Skeletal muscle tissue (tissue), 4 donors: ENCODE data around the gene TRIM38. TPM values are rescaled to one million over a fixed set of nuclear protein-coding genes. Genes with fewer than 3 reads are reported as not detected.
"Not testable (repeated sequence)": the region's sequence is repeated elsewhere in the genome, so short reads cannot be mapped to it uniquely, and the experiment has no call there.

Source experiments
- H3K27ac ChIP-seq: one replicate; pipeline ENCODE4 v1.7.0; 2013; ENCODE audit warnings: mild to moderate bottlenecking, low read depth, low read length, inconsistent platforms
- H3K27me3 ChIP-seq, 3 donors: one replicate each; pipeline ENCODE4 v1.7.0; 2013; ENCODE audit warnings: low read length in 3 of 3; ENCODE audit not compliant: control insufficient read depth in 3 of 3, insufficient read depth in 3 of 3
- H3K36me3 ChIP-seq, 3 donors: one replicate each; pipeline ENCODE4 v1.7.0; 2013; ENCODE audit warnings: low read length in 3 of 3; ENCODE audit not compliant: control insufficient read depth in 3 of 3, insufficient read depth in 3 of 3
- H3K4me1 ChIP-seq, 3 donors: one replicate each; pipeline ENCODE4 v1.7.0; 2013; ENCODE audit warnings: low read length in 3 of 3, mild to moderate bottlenecking in 3 of 3; ENCODE audit not compliant: control insufficient read depth in 3 of 3, insufficient read depth in 3 of 3
- H3K4me3 ChIP-seq, 3 donors: one replicate each; pipeline ENCODE4 v1.7.0; 2013; ENCODE audit warnings: low read length in 3 of 3
- H3K9ac ChIP-seq, 3 donors: one replicate each; pipeline ENCODE4 v1.7.0; 2013; ENCODE audit warnings: low read length in 3 of 3, mild to moderate bottlenecking in 3 of 3, moderate library complexity in 2 of 3, low read depth in 1 of 3
- H3K9me3 ChIP-seq, 3 donors: one replicate each; pipeline ENCODE4 v1.7.0; 2013; ENCODE audit warnings: low read length in 3 of 3; ENCODE audit not compliant: control insufficient read depth in 3 of 3
- total RNA-seq: library from RNA; depleted of rRNA; stranded (reverse); fragments of >200 nt; gene quantifications from one replicate; pipeline ENCODE4 v1.2.3, GENCODE V29; 2014
- donor health status: Osteomylitis.

Gene TRIM38
- total RNA-seq, 1 donor from 2014 or later, result 5.2 TPM

- no peaks in the 10 kb centered on the region for H3K27me3 ChIP-seq
- H3K4me1 ChIP-seq, result no peaks in the 10 kb centered on the region
- H3K9me3 ChIP-seq, result no peaks in the 10 kb centered on the region
- H3K9ac ChIP-seq, result no peak overlapping the region
- no peaks in the 10 kb centered on the region for H3K36me3 ChIP-seq
- H3K4me3 ChIP-seq, result no peak overlapping the region
- H3K27ac ChIP-seq, result no peak overlapping the region
Measured at GRCh38 chr6:25927178-25927577, 35.4 kb upstream of the TRIM38 start.

DNA sequence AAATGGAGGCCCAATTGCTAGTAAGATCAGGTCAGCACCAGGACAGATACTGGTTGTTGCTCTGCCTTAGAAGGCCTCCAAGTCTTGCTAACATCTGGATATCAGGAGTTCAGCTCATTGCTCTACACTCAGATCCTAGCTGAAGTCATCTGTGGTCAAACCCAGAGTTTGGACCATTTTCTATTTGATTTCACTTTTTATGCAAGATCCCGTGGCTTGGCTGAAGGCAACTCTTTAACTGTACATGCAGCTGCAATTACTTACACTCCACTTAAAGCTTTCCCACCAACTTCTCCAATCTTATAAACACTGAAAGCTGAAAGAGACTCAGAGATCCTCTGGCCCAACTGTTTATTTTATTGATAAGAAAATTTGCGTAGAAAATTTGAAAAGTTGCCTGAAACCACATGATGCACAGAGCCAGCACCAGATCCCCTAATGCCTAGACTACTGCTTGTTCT is 34.8 kb upstream of the TRIM38 start:
- no peaks in the 10 kb centered on the region for H3K27me3 ChIP-seq
- H3K4me3 ChIP-seq, result no peak overlapping the region
- no peaks in the 10 kb centered on the region for H3K36me3 ChIP-seq
- no peaks in the 10 kb centered on the region for H3K4me1 ChIP-seq
- H3K9ac ChIP-seq, result no peak overlapping the region
- no peak overlapping the region for H3K27ac ChIP-seq
- no peaks in the 10 kb centered on the region for H3K9me3 ChIP-seq

DNA sequence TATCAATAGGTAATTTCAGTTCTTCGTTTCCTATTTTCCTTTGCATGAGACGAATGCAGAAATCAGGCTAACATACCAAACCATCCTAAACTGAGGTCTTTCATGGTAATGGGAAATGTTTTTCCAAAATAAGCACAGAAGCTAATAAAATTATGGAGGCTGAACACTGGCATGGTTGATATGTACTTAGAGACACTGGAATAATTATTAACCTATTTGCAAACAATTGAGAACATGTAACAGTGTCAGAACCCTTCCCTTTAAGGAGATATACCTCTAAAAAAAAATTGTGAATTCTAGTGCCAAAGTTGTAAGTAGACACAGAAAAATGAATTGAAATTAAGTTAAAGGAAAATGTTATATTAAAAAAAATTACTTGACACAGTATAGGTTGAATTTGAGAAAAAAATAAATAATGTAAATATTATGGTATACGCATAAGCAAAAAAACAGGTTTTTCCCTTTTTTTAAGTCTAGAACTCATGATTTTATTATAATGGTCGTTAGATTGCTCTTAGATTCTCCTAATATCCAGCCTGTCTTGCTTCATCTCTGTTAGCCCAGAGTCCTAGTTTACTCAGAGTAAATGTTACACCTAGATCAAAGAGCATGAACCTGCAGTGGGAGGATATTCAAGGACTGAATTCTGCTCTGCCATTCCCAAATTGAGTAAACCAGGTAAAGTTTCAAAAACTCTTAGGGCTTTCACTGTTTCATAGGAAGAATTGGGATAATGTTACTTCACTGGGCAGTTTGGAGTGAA is 33.9 kb upstream of the TRIM38 start:
- H3K9me3 ChIP-seq, result no peaks in the 10 kb centered on the region
- H3K27ac ChIP-seq, result no peak overlapping the region
- H3K4me1 ChIP-seq, result no peaks in the 10 kb centered on the region
- H3K9ac ChIP-seq, result no peak overlapping the region
- no peaks in the 10 kb centered on the region for H3K27me3 ChIP-seq
- no peak overlapping the region for H3K4me3 ChIP-seq
- no peaks in the 10 kb centered on the region for H3K36me3 ChIP-seq

- not testable (repeated sequence) for H3K27ac ChIP-seq, H3K9me3 ChIP-seq, H3K36me3 ChIP-seq, H3K4me1 ChIP-seq, H3K4me3 ChIP-seq, H3K9ac ChIP-seq, H3K27me3 ChIP-seq
Measured at GRCh38 chr6:25929785-25930184, 32.8 kb upstream of the TRIM38 start.

GRCh38 chr6:25930532-25931410 is 31.8 kb upstream of the TRIM38 start, which contains the start of gene SLC17A2:
SLC17A2 (minus strand) TSS chr6:25930691; CDS start chr6:25925796, 4,895 bp downstream.
- Histone ChIP-seq H3K4me3 (no peak within 1 kb of the TSS), H3K9ac (no peak within 1 kb of the TSS), H3K27ac (no peak within 1 kb of the TSS), H3K9me3 (no peaks in the 10 kb centered on the region), H3K27me3 (no peaks in the 10 kb centered on the region), H3K36me3 (no peaks in the 10 kb centered on the region), H3K4me1 (no peaks in the 10 kb centered on the region)

- Histone ChIP-seq H3K27me3 (no peaks in the 10 kb centered on the region), H3K36me3 (no peaks in the 10 kb centered on the region), H3K9me3 (no peaks in the 10 kb centered on the region), H3K27ac (no peak overlapping the region), H3K4me1 (no peaks in the 10 kb centered on the region), H3K4me3 (no peak overlapping the region), H3K9ac (no peak overlapping the region)
Measured at GRCh38 chr6:25931411-25931709, 31.2 kb upstream of the TRIM38 start.

DNA sequence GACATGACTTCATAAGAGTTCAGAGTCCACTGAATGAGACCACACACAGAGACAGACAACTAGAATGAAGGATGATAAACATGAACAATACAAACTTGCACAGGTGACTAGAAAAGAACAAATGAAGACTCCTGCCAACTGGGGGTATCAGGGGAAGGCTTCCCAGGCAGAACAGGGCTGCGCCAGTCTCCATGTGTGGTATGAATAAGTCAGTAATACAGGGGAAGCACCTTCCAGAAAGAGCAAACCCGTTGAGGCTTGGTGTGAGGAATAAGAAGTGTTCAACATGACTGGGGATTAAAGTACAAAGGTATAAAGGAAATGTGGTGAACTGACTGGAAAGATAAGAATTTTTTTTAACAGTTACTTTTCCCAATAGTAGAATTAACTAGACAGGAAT is 28.4 kb upstream of the TRIM38 start:
- Histone ChIP-seq H3K27ac (no peak overlapping the region), H3K9me3 (no peaks in the 10 kb centered on the region), H3K27me3 (no peaks in the 10 kb centered on the region), H3K4me3 (no peak overlapping the region), H3K9ac (no peak overlapping the region), H3K4me1 (no peaks in the 10 kb centered on the region), H3K36me3 (no peaks in the 10 kb centered on the region)

- H3K36me3 ChIP-seq, result no peaks in the 10 kb centered on the region
Measured at GRCh38 chr6:25934735-25935313, 27.8 kb upstream of the TRIM38 start.

DNA sequence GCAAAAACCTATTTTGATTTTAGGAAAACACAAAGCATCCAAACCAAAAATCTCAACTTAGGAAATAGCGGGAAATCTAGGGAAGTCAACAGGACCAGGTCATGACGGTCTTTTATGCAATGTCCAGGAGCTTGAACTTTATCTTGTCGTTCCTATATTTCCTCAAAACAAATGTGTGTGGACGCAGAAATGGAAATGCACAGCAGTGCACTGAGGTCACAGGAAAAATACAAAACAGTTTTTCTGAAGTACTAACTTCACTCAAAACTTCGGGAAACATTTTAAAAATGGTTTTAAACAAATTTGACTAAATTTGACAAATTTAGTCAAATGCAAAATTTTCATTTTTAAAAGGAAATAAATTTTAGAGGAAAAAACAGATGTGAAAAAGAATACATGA is 26.6 kb upstream of the TRIM38 start:
- no peaks in the 10 kb centered on the region for H3K36me3 ChIP-seq
- H3K4me1 ChIP-seq, result no peaks in the 10 kb centered on the region
- H3K9ac ChIP-seq, result no peak overlapping the region
- H3K4me3 ChIP-seq, result no peak overlapping the region
- H3K9me3 ChIP-seq, result no peaks in the 10 kb centered on the region
- H3K27me3 ChIP-seq, result no peaks in the 10 kb centered on the region
- H3K27ac ChIP-seq, result no peak overlapping the region

More at GRCh38 chr6:25934735-25935313, 27.8 kb upstream of the TRIM38 start:
- Histone ChIP-seq H3K27ac (no peak overlapping the region), H3K9ac (no peak overlapping the region), H3K9me3 (no peaks in the 10 kb centered on the region), H3K4me3 (no peak overlapping the region), H3K4me1 (no peaks in the 10 kb centered on the region), H3K27me3 (no peaks in the 10 kb centered on the region)

- Histone ChIP-seq H3K4me1 (no peaks in the 10 kb centered on the region), H3K27me3 (no peaks in the 10 kb centered on the region), H3K4me3 (no peak overlapping the region), H3K36me3 (no peaks in the 10 kb centered on the region), H3K9ac (no peak overlapping the region), H3K27ac (no peak overlapping the region), H3K9me3 (no peaks in the 10 kb centered on the region)
Measured at GRCh38 chr6:25939593-25939992, 23.0 kb upstream of the TRIM38 start.
